Ishikawa (cell line): ENCODE results near the gene PNPLA6.

Experiments
- CEBPB ChIP-seq: IDR thresholded peaks from 2 replicates; pipeline ENCODE4 v1.6.1; 2012
- CREB1 ChIP-seq: IDR thresholded peaks from 2 replicates; pipeline ENCODE4 v1.6.1; 2012; ENCODE audit warnings: low read depth
- EGR1 ChIP-seq: IDR thresholded peaks from 2 replicates; pipeline ENCODE4 v1.6.1; 2012
- EP300 ChIP-seq: IDR thresholded peaks from 2 replicates; pipeline ENCODE4 v1.6.1; 2012; ENCODE audit warnings: borderline replicate concordance
- FOXM1 ChIP-seq: IDR thresholded peaks from 2 replicates; pipeline ENCODE4 v1.6.1; 2012; ENCODE audit warnings: low read depth, borderline replicate concordance
- NFIC ChIP-seq: IDR thresholded peaks from 2 replicates; pipeline ENCODE4 v1.6.1; 2012
- RAD21 ChIP-seq: IDR thresholded peaks from 2 replicates; pipeline ENCODE4 v1.6.1; 2012; ENCODE audit warnings: low read depth
- TAF1 ChIP-seq: IDR thresholded peaks from 2 replicates; pipeline ENCODE4 v1.6.1; 2012; ENCODE audit warnings: low read depth, mild to moderate bottlenecking
- TCF12 ChIP-seq: IDR thresholded peaks from 2 replicates; pipeline ENCODE4 v1.6.1; 2012; ENCODE audit warnings: low read depth
- TEAD4 ChIP-seq: IDR thresholded peaks from 2 replicates; pipeline ENCODE4 v1.6.1; 2012
- USF1 ChIP-seq: IDR thresholded peaks from 2 replicates; pipeline ENCODE4 v1.6.1; 2012
- YY1 ChIP-seq: IDR thresholded peaks from 2 replicates; pipeline ENCODE4 v1.6.1; 2012; ENCODE audit warnings: low read depth
- ZBTB7A ChIP-seq: IDR thresholded peaks from 2 replicates; pipeline ENCODE4 v1.6.1; 2012; ENCODE audit warnings: low read depth
- TF ChIP-seq, protein P1 (sequence below): IDR thresholded peaks from 2 replicates; pipeline ENCODE4 v1.6.1; 2012; ENCODE audit warnings: low read depth, mild to moderate bottlenecking
- TF ChIP-seq, protein P2 (sequence below): IDR thresholded peaks from 2 replicates; pipeline ENCODE4 v1.6.1; 2012

The PNPLA6 gene

DNA sequence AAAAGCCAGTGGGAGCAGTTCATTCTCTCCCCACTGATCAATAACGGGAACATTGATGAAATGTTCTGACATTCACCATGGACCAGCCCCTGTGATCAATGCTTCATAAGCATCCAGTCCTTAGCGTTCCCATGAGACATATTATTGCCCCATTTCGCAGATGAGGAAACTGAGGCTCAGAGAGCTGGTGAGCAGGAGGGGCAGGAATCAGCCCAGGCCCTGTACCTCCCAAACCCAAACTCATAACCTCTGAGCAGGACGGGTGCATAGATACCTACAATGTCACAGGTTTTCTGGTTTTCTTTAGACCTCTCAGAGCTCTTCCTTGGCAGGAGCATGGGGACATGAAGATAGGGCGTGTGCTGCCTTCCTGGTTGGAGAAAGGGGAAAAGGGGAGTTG, 11.0 kb upstream of the PNPLA6 start:
- TF ChIP-seq TCF12 (no peak), TEAD4 (no peak), EGR1 (no peak), FOXM1 (no peak), EP300 (no peak), USF1 (no peak), TAF1 (no peak)

DNA sequence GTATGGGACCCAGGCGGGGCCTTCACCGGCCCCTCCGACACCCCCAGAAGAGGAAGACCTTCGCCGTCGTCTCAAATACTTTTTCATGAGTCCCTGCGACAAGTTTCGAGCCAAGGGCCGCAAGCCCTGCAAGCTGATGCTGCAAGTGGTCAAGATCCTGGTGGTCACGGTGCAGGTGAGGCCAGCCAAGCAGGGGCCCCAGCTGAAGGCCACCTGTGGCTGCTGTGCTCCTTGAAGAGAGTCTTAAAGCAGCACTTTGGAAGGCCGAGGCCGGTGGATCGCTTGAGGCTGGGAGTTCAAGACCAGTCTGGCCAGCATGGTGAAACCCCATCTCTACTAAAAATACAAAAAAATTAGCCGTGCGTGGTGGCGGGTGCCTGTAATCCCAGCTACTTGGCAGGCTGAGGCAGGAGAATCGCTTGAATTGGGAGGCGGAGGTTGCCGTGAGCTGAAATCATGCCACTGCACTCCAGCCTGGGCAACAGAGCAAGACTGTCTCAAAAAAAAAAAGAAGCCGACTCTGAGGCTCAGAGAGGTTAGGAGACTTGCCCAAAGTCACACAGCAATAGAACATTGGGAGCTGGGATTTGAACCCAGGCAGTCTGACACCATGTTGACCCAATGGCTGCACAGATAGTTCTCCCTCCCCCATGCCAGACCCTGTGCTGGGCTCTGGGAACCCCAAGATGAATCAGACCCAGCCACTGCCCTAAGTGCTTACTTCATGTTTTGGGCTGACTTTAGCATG, 10.4 kb upstream of the PNPLA6 start:
- TF ChIP-seq EGR1 (no peak), TCF12 (no peak), FOXM1 (no peak), YY1 (no peak), USF1 (no peak), CREB1 (no peak), RAD21 (no peak), TAF1 (no peak), TEAD4 (no peak), CEBPB (no peak), EP300 (no peak)
- TF ChIP-seq, protein P1, sequence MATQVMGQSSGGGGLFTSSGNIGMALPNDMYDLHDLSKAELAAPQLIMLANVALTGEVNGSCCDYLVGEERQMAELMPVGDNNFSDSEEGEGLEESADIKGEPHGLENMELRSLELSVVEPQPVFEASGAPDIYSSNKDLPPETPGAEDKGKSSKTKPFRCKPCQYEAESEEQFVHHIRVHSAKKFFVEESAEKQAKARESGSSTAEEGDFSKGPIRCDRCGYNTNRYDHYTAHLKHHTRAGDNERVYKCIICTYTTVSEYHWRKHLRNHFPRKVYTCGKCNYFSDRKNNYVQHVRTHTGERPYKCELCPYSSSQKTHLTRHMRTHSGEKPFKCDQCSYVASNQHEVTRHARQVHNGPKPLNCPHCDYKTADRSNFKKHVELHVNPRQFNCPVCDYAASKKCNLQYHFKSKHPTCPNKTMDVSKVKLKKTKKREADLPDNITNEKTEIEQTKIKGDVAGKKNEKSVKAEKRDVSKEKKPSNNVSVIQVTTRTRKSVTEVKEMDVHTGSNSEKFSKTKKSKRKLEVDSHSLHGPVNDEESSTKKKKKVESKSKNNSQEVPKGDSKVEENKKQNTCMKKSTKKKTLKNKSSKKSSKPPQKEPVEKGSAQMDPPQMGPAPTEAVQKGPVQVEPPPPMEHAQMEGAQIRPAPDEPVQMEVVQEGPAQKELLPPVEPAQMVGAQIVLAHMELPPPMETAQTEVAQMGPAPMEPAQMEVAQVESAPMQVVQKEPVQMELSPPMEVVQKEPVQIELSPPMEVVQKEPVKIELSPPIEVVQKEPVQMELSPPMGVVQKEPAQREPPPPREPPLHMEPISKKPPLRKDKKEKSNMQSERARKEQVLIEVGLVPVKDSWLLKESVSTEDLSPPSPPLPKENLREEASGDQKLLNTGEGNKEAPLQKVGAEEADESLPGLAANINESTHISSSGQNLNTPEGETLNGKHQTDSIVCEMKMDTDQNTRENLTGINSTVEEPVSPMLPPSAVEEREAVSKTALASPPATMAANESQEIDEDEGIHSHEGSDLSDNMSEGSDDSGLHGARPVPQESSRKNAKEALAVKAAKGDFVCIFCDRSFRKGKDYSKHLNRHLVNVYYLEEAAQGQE: no peak

DNA sequence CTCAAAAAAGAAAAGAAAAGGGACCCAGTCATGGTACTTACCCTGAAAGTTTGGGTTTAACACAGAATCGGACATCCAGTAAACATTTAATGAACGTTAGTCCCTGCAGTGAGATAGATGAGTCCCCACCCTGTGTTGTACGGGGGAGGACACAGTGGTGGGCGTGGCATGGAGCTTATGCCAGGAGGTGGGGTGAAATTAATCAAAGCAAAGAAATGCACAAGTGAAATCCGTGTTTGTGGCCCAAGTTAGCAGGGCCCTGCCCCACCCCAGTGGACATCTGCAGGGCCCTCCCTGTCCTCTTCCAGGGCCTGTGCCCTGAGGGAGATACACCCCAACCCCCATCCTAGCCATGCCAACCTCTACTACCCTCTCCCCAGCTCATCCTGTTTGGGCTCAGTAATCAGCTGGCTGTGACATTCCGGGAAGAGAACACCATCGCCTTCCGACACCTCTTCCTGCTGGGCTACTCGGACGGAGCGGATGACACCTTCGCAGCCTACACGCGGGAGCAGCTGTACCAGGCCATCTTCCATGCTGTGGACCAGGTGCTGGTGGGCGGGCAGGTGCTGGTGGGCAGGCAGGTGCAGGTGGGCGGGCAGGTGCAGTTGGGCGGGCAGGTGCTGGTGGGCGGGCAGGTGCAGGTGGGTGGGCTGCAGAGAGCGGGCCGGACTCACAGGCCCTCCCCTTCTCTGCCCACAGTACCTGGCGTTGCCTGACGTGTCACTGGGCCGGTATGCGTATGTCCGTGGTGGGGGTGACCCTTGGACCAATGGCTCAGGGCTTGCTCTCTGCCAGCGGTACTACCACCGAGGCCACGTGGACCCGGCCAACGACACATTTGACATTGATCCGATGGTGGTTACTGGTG, 9.2 kb upstream of the PNPLA6 start:
- TF ChIP-seq RAD21 (no peak), TCF12 (no peak), EGR1 (no peak), NFIC (no peak), YY1 (no peak), TAF1 (no peak), ZBTB7A (no peak), TEAD4 (no peak), CREB1 (no peak), FOXM1 (no peak), CEBPB (no peak), EP300 (no peak), USF1 (no peak)
- TF ChIP-seq, protein P1: no peak
- TF ChIP-seq, protein P2, sequence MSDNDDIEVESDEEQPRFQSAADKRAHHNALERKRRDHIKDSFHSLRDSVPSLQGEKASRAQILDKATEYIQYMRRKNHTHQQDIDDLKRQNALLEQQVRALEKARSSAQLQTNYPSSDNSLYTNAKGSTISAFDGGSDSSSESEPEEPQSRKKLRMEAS: no peak

DNA sequence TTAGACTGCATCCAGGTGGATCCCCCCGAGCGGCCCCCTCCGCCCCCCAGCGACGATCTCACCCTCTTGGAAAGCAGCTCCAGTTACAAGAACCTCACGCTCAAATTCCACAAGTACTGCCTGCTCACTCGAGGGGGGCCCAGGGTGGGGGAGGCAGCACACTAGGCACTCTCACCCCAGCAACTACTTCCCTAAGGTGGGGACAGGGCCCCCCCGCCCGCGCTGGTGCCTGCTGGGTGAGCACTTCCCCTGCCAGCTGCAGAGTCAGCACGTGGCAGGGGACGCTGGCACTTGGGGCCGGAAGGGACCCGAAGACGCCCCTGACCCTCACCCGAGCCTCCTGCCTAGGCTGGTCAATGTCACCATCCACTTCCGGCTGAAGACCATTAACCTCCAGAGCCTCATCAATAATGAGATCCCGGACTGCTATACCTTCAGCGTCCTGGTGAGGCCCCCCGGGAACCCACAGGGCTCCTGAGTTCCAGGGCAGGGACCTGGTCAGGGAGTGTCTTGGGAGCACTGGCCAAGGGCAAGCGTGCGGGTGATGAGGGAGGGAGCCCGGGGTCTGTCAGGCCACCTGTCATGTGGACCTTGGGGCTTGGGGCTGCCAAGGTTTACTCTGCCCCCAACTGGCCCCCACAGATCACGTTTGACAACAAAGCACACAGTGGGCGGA, 7.9 kb upstream of the PNPLA6 start:
- TF ChIP-seq TCF12 (no peak), CREB1 (no peak), USF1 (no peak), EP300 (no peak), FOXM1 (no peak), NFIC (no peak), RAD21 (no peak), TEAD4 (no peak), ZBTB7A (no peak), CEBPB (no peak), EGR1 (no peak), TAF1 (no peak), YY1 (no peak)
- TF ChIP-seq, protein P1: no peak
- TF ChIP-seq, protein P2: no peak
